HepG2 (cell line): Measurements from ENCODE around the gene CNRIP1. TPM values are rescaled to one million over a fixed set of nuclear protein-coding genes. Genes with fewer than 3 reads are reported as not detected.

Experiments used
- ATAC-seq: fragments of 200-7000 bp; cut with Tn5 transposase; 3 replicates; pipeline ENCODE4 v1.9.1; 2020; ENCODE audit warnings: mild to moderate bottlenecking, moderate library complexity
- BruUV-seq: library from RNA; stranded (reverse); fragments of 400-500 nt; replicated peaks from 2 replicates; lab custom pipeline; 2021; lab: Mats Ljungman, UMichigan
- CTCF ChIA-PET: fragments of 300-600 bp; formaldehyde crosslinking; extraction: SDS; loops from one replicate; lab custom pipeline; 2021; ENCODE audit warnings: low total read pairs, inconsistent platforms, low intra/inter-chr PET ratio; lab: Yijun Ruan, JAX
- POLR2A ChIA-PET: fragments of 350-600 bp; sonication (Branson Sonifier 250); formaldehyde crosslinking; loops from one replicate; lab custom pipeline; 2020; ENCODE audit warnings: antibody characterized with exemption, inconsistent platforms; lab: Yijun Ruan, JAX
- DNase-seq: peaks from one replicate; pipeline ENCODE4 v3.0.0-alpha.2; 2015; ENCODE audit warnings: low spot score
- FAIRE-seq: peaks from 3 replicates; lab custom pipeline; 2011; peaks lifted over from hg19 to GRCh38; lab: Jason Lieb, UNC
- H2AFZ ChIP-seq: one replicate; pipeline ENCODE4 v1.6.1; 2011; ENCODE audit warnings: low read length, inconsistent platforms
- H3K27ac ChIP-seq: fragments of 300-600 bp; 3 replicates; pipeline ENCODE4 v1.8.0; 2011; ENCODE audit warnings: mixed run types, mild to moderate bottlenecking, mixed read lengths, low read length, inconsistent platforms; ENCODE audit not compliant: insufficient read depth; ENCODE audit errors: extremely low read length
- H3K27me3 ChIP-seq, 2 experiments: fragments of 200-600 bp in 1 of 2; 2 replicates in 1 of 2; 3 replicates in 1 of 2; pipeline versions ENCODE4 v1.6.0 to v1.8.0; 2011; ENCODE audit warnings: low read length in 2 of 2, mild to moderate bottlenecking in 2 of 2, moderate library complexity in 2 of 2, inconsistent platforms in 1 of 2; ENCODE audit not compliant: insufficient read depth in 2 of 2, control insufficient read depth in 1 of 2
- H3K36me3 ChIP-seq, 2 experiments: fragments of 200-600 bp in 1 of 2; replicated peaks in 1 of 2; 2 replicates in 1 of 2; 3 replicates in 1 of 2; pipeline versions ENCODE4 v1.5.1 to v1.8.0; 2011; ENCODE audit warnings: low read length in 2 of 2, inconsistent platforms in 1 of 2; ENCODE audit not compliant: insufficient read depth in 2 of 2, control insufficient read depth in 1 of 2
- H3K4me1 ChIP-seq: 2 replicates; pipeline ENCODE4 v1.5.1; 2012; ENCODE audit warnings: low read length, inconsistent platforms; ENCODE audit not compliant: insufficient read depth
- H3K4me2 ChIP-seq: 2 replicates; pipeline ENCODE4 v1.6.0; 2011; ENCODE audit warnings: low read depth, low read length, inconsistent platforms
- H3K4me3 ChIP-seq, 3 experiments: fragments of 200-600 bp in 1 of 3; sonication (generic), shearing (Covaris generic) in 1 of 3; replicated peaks in 1 of 3; 2 replicates each; pipeline ENCODE4 v1.5.1; 2011 to 2016; ENCODE audit warnings: low read length in 3 of 3, inconsistent platforms in 2 of 3, low read depth in 2 of 3, mild to moderate bottlenecking in 2 of 3, control low read depth in 1 of 3, mixed read lengths in 1 of 3; ENCODE audit not compliant: insufficient read depth in 1 of 3
- H3K79me2 ChIP-seq: one replicate; pipeline ENCODE4 v1.6.1; 2011; ENCODE audit warnings: low read length, inconsistent platforms; ENCODE audit not compliant: insufficient read depth
- H3K9ac ChIP-seq: 2 replicates; pipeline ENCODE4 v1.6.0; 2011; ENCODE audit warnings: mild to moderate bottlenecking, low read depth, low read length, inconsistent platforms; ENCODE audit not compliant: insufficient read depth
- H3K9me3 ChIP-seq: 2 replicates; pipeline ENCODE4 v1.5.1; 2012; ENCODE audit warnings: mild to moderate bottlenecking, low read length
- H4K20me1 ChIP-seq: 2 replicates; pipeline ENCODE4 v1.6.0; 2011; ENCODE audit warnings: inconsistent platforms, mild to moderate bottlenecking, low read length, moderate library complexity; ENCODE audit not compliant: insufficient read depth
- ADNP ChIP-seq: sonication (generic); formaldehyde crosslinking; IDR thresholded peaks from 2 replicates; pipeline ENCODE4 v1.4.0; 2020; ENCODE audit warnings: missing genetic modification reagents
- NFE2 ChIP-seq: sonication (generic); formaldehyde crosslinking; IDR thresholded peaks from 2 replicates; pipeline ENCODE4 v1.4.0; 2020; ENCODE audit warnings: missing genetic modification reagents
- RAD51 ChIP-seq: fragments of 450-650 bp; IDR thresholded peaks from 2 replicates; pipeline ENCODE4 v1.6.1; 2016; ENCODE audit warnings: borderline replicate concordance
- SP5 ChIP-seq: IDR thresholded peaks from 2 replicates; pipeline ENCODE4 v1.6.1; 2016; ENCODE audit warnings: low read depth, borderline replicate concordance
- ZNF317 ChIP-seq: sonication (generic); formaldehyde crosslinking; IDR thresholded peaks from 2 replicates; pipeline ENCODE4 v1.5.0; 2020; ENCODE audit warnings: mild to moderate bottlenecking, missing genetic modification reagents
- ZNF33A ChIP-seq: sonication (generic); formaldehyde crosslinking; IDR thresholded peaks from 2 replicates; pipeline ENCODE4 v1.5.1; 2020; ENCODE audit warnings: missing genetic modification reagents, mild to moderate bottlenecking, moderate library complexity, borderline replicate concordance
- ZNF615 ChIP-seq: sonication (generic); formaldehyde crosslinking; IDR thresholded peaks from 2 replicates; pipeline ENCODE4 v1.5.0; 2020; ENCODE audit warnings: mild to moderate bottlenecking, missing genetic modification reagents, borderline replicate concordance
- WGBS: methylation state at CpG from one replicate; pipeline ENCODE4 v1.1.6; 2017; ENCODE audit warnings: low lambda C conversion rate; 5-methylcytosine and 5-hydroxymethylcytosine counted together
- in situ Hi-C: cut with HindIII; loops from 2 replicates; pipeline ENCODE4 v1.10.0; 2017; ENCODE audit warnings: low pct_unique_long_range_greater_than_20kb; ENCODE audit not compliant: extremely low pct_ligation_motif_present
- intact Hi-C: fragments of 100-400 bp; cut with micrococcal nuclease; formaldehyde crosslinking; loops from one replicate; pipeline ENCODE4 v1.10.0; 2022; ENCODE audit not compliant: unreplicated experiment
- polyA plus RNA-seq, 8 experiments: library from polyadenylated mRNA; depleted of rRNA in 3 of 8; stranded (reverse) in 7 of 8; unstranded in 1 of 8; fragments of >200 nt; fragmentation: Illumina TruSeq in 4 of 8; extraction: Trizol in 4 of 8; gene quantifications; 2 replicates each; pipeline versions ENCODE4 v1.2.1 to v1.2.3, GENCODE V29; 2011 to 2016; ENCODE audit warnings: low read depth in 4 of 8, missing spikeins in 1 of 8, mixed read lengths in 1 of 8; ENCODE audit not compliant: insufficient read depth in 1 of 8
- total RNA-seq, 5 experiments: library from RNA; depleted of rRNA; stranded (reverse); fragments of >200 nt; fragmentation: Illumina TruSeq; extraction: Trizol; gene quantifications; 2 replicates each; pipeline ENCODE4 v1.2.3, GENCODE V29; 2016; ENCODE audit warnings: low read depth in 1 of 5
- TF ChIP-seq, protein P1 (sequence below): sonication (generic); formaldehyde crosslinking; conservative IDR thresholded peaks from 2 replicates; pipeline ENCODE4 v1.4.0; 2020; ENCODE audit warnings: missing genetic modification reagents
- TF ChIP-seq, protein P2 (sequence below): sonication (generic); formaldehyde crosslinking; IDR thresholded peaks from 2 replicates; pipeline ENCODE4 v1.5.0; 2020; ENCODE audit warnings: missing genetic modification reagents

CNRIP1 gene
- total and polyA plus RNA-seq, 2 of the 13 experiments (the other 11 are each of a cell fraction or from before 2014, with no cell fraction given) = not detected

DNA sequence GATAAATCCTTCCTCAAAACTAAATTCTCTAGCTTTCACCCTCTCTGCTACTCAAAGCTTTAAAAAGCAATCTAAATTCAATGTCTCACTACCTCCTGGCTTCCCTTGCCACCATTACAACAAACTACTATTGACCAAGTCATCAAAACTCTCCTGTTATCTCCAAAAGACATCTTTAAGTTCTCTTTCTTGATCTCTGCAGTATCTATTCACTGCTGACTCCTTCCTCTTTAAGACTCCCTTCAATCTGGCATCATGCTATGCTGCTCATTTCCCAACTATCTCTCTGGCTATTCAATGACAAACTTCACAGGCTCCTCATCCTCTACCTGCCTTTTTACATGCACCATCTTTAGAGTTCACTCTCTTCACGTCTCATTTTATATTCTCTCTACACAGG lies 73.4 kb downstream of the CNRIP1 start:
- CTCF ChIA-PET = no interaction called here
- H3K79me2 ChIP-seq = peaks cover 100% of the 10 kb centered on the region
- peaks cover 58% of the 10 kb centered on the region for H3K4me1 ChIP-seq
- H3K9me3 ChIP-seq = no peaks in the 10 kb centered on the region
- no peak overlapping the region for H3K9ac ChIP-seq
- no peak overlapping the region for H3K4me2 ChIP-seq
- DNase-seq (no peak), FAIRE-seq (no peak), ATAC-seq (no peak)
- TF ChIP-seq, protein P1, sequence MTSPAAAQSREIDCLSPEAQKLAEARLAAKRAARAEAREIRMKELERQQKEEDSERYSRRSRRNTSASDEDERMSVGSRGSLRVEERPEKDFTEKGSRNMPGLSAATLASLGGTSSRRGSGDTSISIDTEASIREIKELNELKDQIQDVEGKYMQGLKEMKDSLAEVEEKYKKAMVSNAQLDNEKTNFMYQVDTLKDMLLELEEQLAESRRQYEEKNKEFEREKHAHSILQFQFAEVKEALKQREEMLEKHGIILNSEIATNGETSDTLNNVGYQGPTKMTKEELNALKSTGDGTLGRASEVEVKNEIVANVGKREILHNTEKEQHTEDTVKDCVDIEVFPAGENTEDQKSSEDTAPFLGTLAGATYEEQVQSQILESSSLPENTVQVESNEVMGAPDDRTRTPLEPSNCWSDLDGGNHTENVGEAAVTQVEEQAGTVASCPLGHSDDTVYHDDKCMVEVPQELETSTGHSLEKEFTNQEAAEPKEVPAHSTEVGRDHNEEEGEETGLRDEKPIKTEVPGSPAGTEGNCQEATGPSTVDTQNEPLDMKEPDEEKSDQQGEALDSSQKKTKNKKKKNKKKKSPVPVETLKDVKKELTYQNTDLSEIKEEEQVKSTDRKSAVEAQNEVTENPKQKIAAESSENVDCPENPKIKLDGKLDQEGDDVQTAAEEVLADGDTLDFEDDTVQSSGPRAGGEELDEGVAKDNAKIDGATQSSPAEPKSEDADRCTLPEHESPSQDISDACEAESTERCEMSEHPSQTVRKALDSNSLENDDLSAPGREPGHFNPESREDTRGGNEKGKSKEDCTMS = no peak
- TF ChIP-seq RAD51 = no peak
- TF ChIP-seq ADNP (CRISPR knock-in tag) = no peak
- TF ChIP-seq, protein P2, sequence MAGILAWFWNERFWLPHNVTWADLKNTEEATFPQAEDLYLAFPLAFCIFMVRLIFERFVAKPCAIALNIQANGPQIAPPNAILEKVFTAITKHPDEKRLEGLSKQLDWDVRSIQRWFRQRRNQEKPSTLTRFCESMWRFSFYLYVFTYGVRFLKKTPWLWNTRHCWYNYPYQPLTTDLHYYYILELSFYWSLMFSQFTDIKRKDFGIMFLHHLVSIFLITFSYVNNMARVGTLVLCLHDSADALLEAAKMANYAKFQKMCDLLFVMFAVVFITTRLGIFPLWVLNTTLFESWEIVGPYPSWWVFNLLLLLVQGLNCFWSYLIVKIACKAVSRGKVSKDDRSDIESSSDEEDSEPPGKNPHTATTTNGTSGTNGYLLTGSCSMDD (CRISPR knock-in tag) = no peak
- no peak for TF ChIP-seq NFE2
- no peak for TF ChIP-seq ZNF317
- TF ChIP-seq ZNF615 (CRISPR knock-in tag) = no peak
- TF ChIP-seq SP5 = no peak
- TF ChIP-seq ZNF33A (CRISPR knock-in tag) = no peak
- H3K27me3 ChIP-seq = no peaks in the 10 kb centered on the region; a peak in 1 of 5 replicates
- H3K36me3 ChIP-seq = peaks cover 0 to 11% of the 10 kb centered on the region in 2 experiments; a peak in 3 of 5 replicates
- H3K4me3 ChIP-seq = no peak overlapping the region
- no peak overlapping the region for H3K27ac ChIP-seq
- H2AFZ ChIP-seq = no peak overlapping the region
- POLR2A ChIA-PET = no interaction called here
- BruUV-seq = no TSS peak
- intact Hi-C loops (no loop called here), in situ Hi-C loops (no loop called here)
- H4K20me1 ChIP-seq = peaks cover 75% of the 10 kb centered on the region
- WGBS = 90% methylated on average over 1 of the region's 1 CpG
